ENCODE results near the gene HEXIM2. TPM values are rescaled to one million over a fixed set of nuclear protein-coding genes. Genes with fewer than 3 reads are reported as not detected.

HEXIM2 gene
- total RNA-seq, 2 experiments from 2014 or later: 7.8 to 8.8 TPM

GRCh38 chr17:45146890-45147580 is 14.6 kb upstream of the HEXIM2 start:
- POLR2A ChIA-PET: interaction anchor here (0.8 to 9.4 kb wide), 15 partner anchors 10 to 248 kb away, joined by 3 to 280 read pairs (median 19); partner anchors contain the start of genes ACBD4, EFTUD2, FMNL1 and HEXIM2
- peaks cover 37% of the 10 kb centered on the region for H3K4me1 Mint-ChIP-seq (ENCODE audit: low read depth)
- H3K36me3 Mint-ChIP-seq (ENCODE audit: low read depth): peaks cover 28% of the 10 kb centered on the region
- DNase-seq: peak; percentile 82
- peak overlapping the region; percentile 95 for H3K4me3 Mint-ChIP-seq
- peak overlapping the region; percentile 100 for H3K27ac Mint-ChIP-seq
- CTCF ChIA-PET: interaction anchor here (3.7 to 10.9 kb wide), 6 partner anchors 11 to 74 kb away, joined by 52 to 344 read pairs (median 115); partner anchors contain the start of genes ACBD4, FMNL1 and HEXIM2
- peak; percentile 6 for ATAC-seq
- H3K9me3 Mint-ChIP-seq (ENCODE audit: insufficient read depth): no peaks in the 10 kb centered on the region
- no peaks in the 10 kb centered on the region for H3K27me3 Mint-ChIP-seq (ENCODE audit: low read depth)

GRCh38 chr17:45147581-45148182 is 14.0 kb upstream of the HEXIM2 start:
- ChIA-PET POLR2A (interaction anchor here (0.5 to 9.4 kb wide), 31 partner anchors 9 to 262 kb away, joined by 3 to 280 read pairs (median 6); partner anchors contain the start of genes ACBD4, EFTUD2, FMNL1 and HEXIM2), CTCF (interaction anchor here (1.4 to 10.9 kb wide), 11 partner anchors 12 to 170 kb away, joined by 3 to 344 read pairs (median 41); partner anchors contain the start of genes ACBD4, FMNL1, HEXIM2 and MAP3K14)
- Mint-ChIP-seq H3K4me3 (peak overlapping the region; percentile 95), H3K9me3 (ENCODE audit: insufficient read depth) (no peaks in the 10 kb centered on the region), H3K4me1 (ENCODE audit: low read depth) (peaks cover 39% of the 10 kb centered on the region), H3K27me3 (ENCODE audit: low read depth) (no peaks in the 10 kb centered on the region), H3K36me3 (ENCODE audit: low read depth) (peaks cover 28% of the 10 kb centered on the region), H3K27ac (peak overlapping the region; percentile 100)
- peak; percentile 37 for ATAC-seq
- peak; percentile 85 for DNase-seq

GRCh38 chr17:45148183-45149036 is 13.3 kb upstream of the HEXIM2 start, which contains the start of gene HEXIM1:
TSS of gene HEXIM1 (plus strand) at chr17:45148475. CDS start at chr17:45149191, 716 bp downstream.
- H3K9me3 Mint-ChIP-seq (ENCODE audit: insufficient read depth): no peaks in the 10 kb centered on the region
- H3K36me3 Mint-ChIP-seq (ENCODE audit: low read depth): peaks cover 28% of the 10 kb centered on the region
- peak; percentile 80 for ATAC-seq
- peak; percentile 99 for DNase-seq
- no peaks in the 10 kb centered on the region for H3K27me3 Mint-ChIP-seq (ENCODE audit: low read depth)
- ChIA-PET CTCF (interaction anchor here (0.8 to 10.9 kb wide), 24 partner anchors 12 to 237 kb away, joined by 3 to 344 read pairs (median 6); partner anchors contain the start of genes ACBD4, DCAKD, FMNL1 and HEXIM2), POLR2A (interaction anchor here (0.5 to 9.4 kb wide), 35 partner anchors 8 to 990 kb away, joined by 3 to 280 read pairs (median 5); partner anchors contain the start of genes ACBD4, EFTUD2, FMNL1 and HEXIM2)
- H3K27ac Mint-ChIP-seq: peak within 1 kb of the TSS; percentile 100
- peak within 1 kb of the TSS; percentile 95 for H3K4me3 Mint-ChIP-seq
- H3K4me1 Mint-ChIP-seq (ENCODE audit: low read depth): peaks cover 39% of the 10 kb centered on the region

GRCh38 chr17:45149037-45149668 is 12.5 kb upstream of the HEXIM2 start:
- peak; percentile 38 for ATAC-seq
- Mint-ChIP-seq H3K36me3 (ENCODE audit: low read depth) (peaks cover 28% of the 10 kb centered on the region), H3K9me3 (ENCODE audit: insufficient read depth) (no peaks in the 10 kb centered on the region), H3K27ac (peak overlapping the region; percentile 100), H3K4me3 (peak overlapping the region; percentile 95), H3K4me1 (ENCODE audit: low read depth) (peaks cover 36% of the 10 kb centered on the region), H3K27me3 (ENCODE audit: low read depth) (no peaks in the 10 kb centered on the region)
- DNase-seq: peak; percentile 88
- CTCF ChIA-PET: interaction anchor here (0.7 to 10.9 kb wide), 35 partner anchors 8 to 236 kb away, joined by 3 to 344 read pairs (median 6); partner anchors contain the start of genes ACBD4, DCAKD, FMNL1 and HEXIM2
- POLR2A ChIA-PET: interaction anchor here (0.5 to 9.4 kb wide), 29 partner anchors 8 to 991 kb away, joined by 3 to 280 read pairs (median 6); partner anchors contain the start of genes ACBD4, DCAKD, EFTUD2 and FMNL1

- CTCF ChIA-PET: interaction anchor here (0.7 to 10.9 kb wide), 39 partner anchors 8 to 236 kb away, joined by 3 to 344 read pairs (median 6); partner anchors contain the start of genes ACBD4, DCAKD, FMNL1 and HEXIM2
- H3K4me3 Mint-ChIP-seq: peak overlapping the region; percentile 95
- no peaks in the 10 kb centered on the region for H3K9me3 Mint-ChIP-seq (ENCODE audit: insufficient read depth)
- no peaks in the 10 kb centered on the region for H3K27me3 Mint-ChIP-seq (ENCODE audit: low read depth)
- peaks cover 33% of the 10 kb centered on the region for H3K4me1 Mint-ChIP-seq (ENCODE audit: low read depth)
- peak overlapping the region; percentile 100 for H3K27ac Mint-ChIP-seq
- ATAC-seq: no peak
- DNase-seq: peak; percentile 54
- H3K36me3 Mint-ChIP-seq (ENCODE audit: low read depth): peaks cover 28% of the 10 kb centered on the region
- POLR2A ChIA-PET: interaction anchor here (0.8 to 9.4 kb wide), 17 partner anchors 11 to 251 kb away, joined by 3 to 280 read pairs (median 19); partner anchors contain the start of genes ACBD4, DCAKD, EFTUD2 and FMNL1
Measured at GRCh38 chr17:45149669-45150664, 11.7 kb upstream of the HEXIM2 start.

GRCh38 chr17:45150911-45151809 is 10.5 kb upstream of the HEXIM2 start:
- no peaks in the 10 kb centered on the region for H3K27me3 Mint-ChIP-seq (ENCODE audit: low read depth)
- ATAC-seq (no peak), DNase-seq (no peak)
- POLR2A ChIA-PET: interaction anchor here (0.6 to 9.4 kb wide), 13 partner anchors 10 to 219 kb away, joined by 3 to 280 read pairs (median 22); partner anchors contain the start of genes ACBD4, FMNL1, HEXIM2 and NMT1
- peaks cover 31% of the 10 kb centered on the region for H3K4me1 Mint-ChIP-seq (ENCODE audit: low read depth)
- no peaks in the 10 kb centered on the region for H3K9me3 Mint-ChIP-seq (ENCODE audit: insufficient read depth)
- H3K4me3 Mint-ChIP-seq: peak overlapping the region; percentile 95
- H3K27ac Mint-ChIP-seq: peak overlapping the region; percentile 80
- H3K36me3 Mint-ChIP-seq (ENCODE audit: low read depth): peaks cover 28% of the 10 kb centered on the region
- CTCF ChIA-PET: interaction anchor here (0.8 to 10.9 kb wide), 29 partner anchors 10 to 372 kb away, joined by 3 to 344 read pairs (median 6); partner anchors contain the start of genes ACBD4, FMNL1, HEXIM2 and MAP3K14

GRCh38 chr17:45155029-45155428 is 6.6 kb upstream of the HEXIM2 start:
- H3K4me1 Mint-ChIP-seq (ENCODE audit: low read depth): peaks cover 42% of the 10 kb centered on the region
- no peaks in the 10 kb centered on the region for H3K27me3 Mint-ChIP-seq (ENCODE audit: low read depth)
- H3K36me3 Mint-ChIP-seq (ENCODE audit: low read depth): peaks cover 27% of the 10 kb centered on the region
- ChIA-PET CTCF (interaction anchor here (1.1 to 10.9 kb wide), 4 partner anchors 16 to 43 kb away, joined by 3 to 344 read pairs (median 9); partner anchors contain the start of gene ACBD4), POLR2A (interaction anchor here (1.2 kb wide), 1 partner anchor 67 kb away, joined by 3 read pairs; the partner anchor contains the start of gene FMNL1)
- no peak overlapping the region for H3K4me3 Mint-ChIP-seq
- ATAC-seq (no peak), DNase-seq (no peak)
- H3K27ac Mint-ChIP-seq: no peak overlapping the region
- H3K9me3 Mint-ChIP-seq (ENCODE audit: insufficient read depth): no peaks in the 10 kb centered on the region

GRCh38 chr17:45155483-45155882 is 6.2 kb upstream of the HEXIM2 start:
- Mint-ChIP-seq H3K27me3 (ENCODE audit: low read depth) (no peaks in the 10 kb centered on the region), H3K36me3 (ENCODE audit: low read depth) (peaks cover 28% of the 10 kb centered on the region), H3K4me1 (ENCODE audit: low read depth) (peaks cover 43% of the 10 kb centered on the region), H3K27ac (no peak overlapping the region), H3K9me3 (ENCODE audit: insufficient read depth) (no peaks in the 10 kb centered on the region), H3K4me3 (no peak overlapping the region)
- ChIA-PET CTCF (interaction anchor here (1.1 to 10.9 kb wide), 4 partner anchors 15 to 42 kb away, joined by 3 to 344 read pairs (median 9); partner anchors contain the start of gene ACBD4), POLR2A (interaction anchor here (1.2 kb wide), 1 partner anchor 67 kb away, joined by 3 read pairs; the partner anchor contains the start of gene FMNL1)
- no peak for ATAC-seq
- DNase-seq: no peak
